ENCODE results near the gene SAP30. TPM values are rescaled to one million over a fixed set of nuclear protein-coding genes. Genes with fewer than 3 reads are reported as not detected.

Gene SAP30
- total and polyA plus RNA-seq, 2 experiments from 2014 or later = 9.3 to 16.5 TPM

GRCh38 chr4:173386751-173387150 lies 16.0 kb downstream of the SAP30 start:
- Histone ChIP-seq H3K36me3 (ENCODE audit: insufficient read depth) (no peaks in the 10 kb centered on the region), H3F3A (replicated peaks; ENCODE audit: low read depth) (no peaks in the 10 kb centered on the region), H3K27me3 (ENCODE audit: insufficient read depth) (no peaks in the 10 kb centered on the region), H3K4me1 (ENCODE audit: insufficient read depth) (peaks cover 10% of the 10 kb centered on the region; the same call in 1 of the 2 replicates), H3K79me2 (replicated peaks; ENCODE audit: insufficient read depth) (no peaks in the 10 kb centered on the region), H3K4me3 (no peak overlapping the region), H4K20me1 (replicated peaks; ENCODE audit: insufficient read depth) (no peaks in the 10 kb centered on the region), H3K4me2 (no peak overlapping the region), H3K27ac (ENCODE audit: low read depth) (no peak overlapping the region), H3K9me2 (ENCODE audit: insufficient read depth) (no peaks in the 10 kb centered on the region), H2AFZ (no peak overlapping the region)
- H3K36me3 Mint-ChIP-seq (ENCODE audit: low read depth) = no peaks in the 10 kb centered on the region
- no peak overlapping the region for H3K4me3 Mint-ChIP-seq
- TF ChIP-seq POLR2AphosphoS5 (IDR thresholded peaks at IDR 0.05; ENCODE audit: low read depth) = no peak
- no peak for TF ChIP-seq ZNF114 (CRISPR knock-in tag; IDR thresholded peaks at IDR 0.05)
- TF ChIP-seq ZNF462 (CRISPR knock-in tag; IDR thresholded peaks at IDR 0.05) = no peak
- TF ChIP-seq JUNB (IDR thresholded peaks at IDR 0.05; ENCODE audit: unreplicated experiment) = no peak
- no peak for TF ChIP-seq ZNF331 (CRISPR knock-in tag; IDR thresholded peaks at IDR 0.05; ENCODE audit: low read depth)
- TF ChIP-seq CREB1 (CRISPR knock-in tag; IDR thresholded peaks at IDR 0.05; ENCODE audit: low read depth) = no peak
- no peak for TF ChIP-seq ETS1 (IDR thresholded peaks at IDR 0.05)
- TF ChIP-seq EZH2 (IDR thresholded peaks at IDR 0.05; ENCODE audit: low read depth, unreplicated experiment) = no peak
- no peak for TF ChIP-seq CTCF (conservative IDR thresholded peaks at IDR 0.05; ENCODE audit: low read depth in 2 of 2)
- no peak for TF ChIP-seq NANOG (IDR thresholded peaks at IDR 0.05; ENCODE audit: borderline replicate concordance)
- TF ChIP-seq STAT1 (IDR thresholded peaks at IDR 0.05; ENCODE audit: unreplicated experiment) = no peak
- TF ChIP-seq EZH2phosphoT487 (IDR thresholded peaks at IDR 0.05; ENCODE audit: unreplicated experiment) = no peak
- no peak for TF ChIP-seq REST (IDR thresholded peaks at IDR 0.05; ENCODE audit: unreplicated experiment)
- H3K9me3 Mint-ChIP-seq = no peaks in the 10 kb centered on the region
- ATAC-seq = no peak
- peaks cover 8% of the 10 kb centered on the region; the same call in 2 of the 3 replicates for H3K4me1 Mint-ChIP-seq
- H3K27me3 Mint-ChIP-seq (ENCODE audit: insufficient read depth, low read depth, poor library complexity) = no peaks in the 10 kb centered on the region
- no peak overlapping the region for H3K27ac Mint-ChIP-seq
- no peak for DNase-seq (ENCODE audit: low spot score)

Measured in GM23338 (cell line).